HG02885 (cell line): ENCODE data around the gene ACTRT2.

Experiments used
- ATAC-seq: cut with Tn5 transposase; IDR thresholded peaks from one replicate; pipeline ENCODE4 v1.9.1; 2021; ENCODE audit warnings: mild to moderate bottlenecking; ENCODE audit not compliant: unreplicated experiment, poor library complexity

Gene ACTRT2

GRCh38 chr1:3064901-3065300, 43.6 kb downstream of the ACTRT2 start:
- ATAC-seq, result no peak

- ATAC-seq, result no peak
These were observed 44.1 kb downstream of the ACTRT2 start for GRCh38 chr1:3065396-3065795.

GRCh38 chr1:3065797-3066196, 44.5 kb downstream of the ACTRT2 start:
- no peak for ATAC-seq

DNA sequence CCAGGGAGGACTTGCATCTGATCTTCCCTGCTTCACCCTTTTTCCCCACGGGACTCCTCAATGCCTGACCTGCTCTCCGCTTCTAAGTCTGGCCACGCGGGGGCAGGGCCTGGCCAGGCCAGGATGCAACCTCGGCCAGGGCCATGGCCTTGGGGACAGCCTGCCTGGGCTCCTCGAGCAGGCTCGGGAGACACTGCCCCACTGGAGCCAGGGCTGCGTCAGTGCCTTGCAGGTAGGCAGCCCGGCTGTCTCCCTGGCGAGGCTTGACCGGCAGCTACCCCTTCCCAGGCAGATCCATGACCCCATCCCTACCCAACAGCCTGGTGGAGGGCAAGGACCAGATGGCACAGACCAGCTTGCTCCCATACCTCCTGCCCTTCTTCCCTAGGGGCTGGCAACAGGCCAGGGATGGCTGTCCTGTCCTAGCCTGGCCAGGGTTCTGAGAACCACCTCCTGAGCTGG, 45.0 kb downstream of the ACTRT2 start:
- no peak for ATAC-seq

DNA sequence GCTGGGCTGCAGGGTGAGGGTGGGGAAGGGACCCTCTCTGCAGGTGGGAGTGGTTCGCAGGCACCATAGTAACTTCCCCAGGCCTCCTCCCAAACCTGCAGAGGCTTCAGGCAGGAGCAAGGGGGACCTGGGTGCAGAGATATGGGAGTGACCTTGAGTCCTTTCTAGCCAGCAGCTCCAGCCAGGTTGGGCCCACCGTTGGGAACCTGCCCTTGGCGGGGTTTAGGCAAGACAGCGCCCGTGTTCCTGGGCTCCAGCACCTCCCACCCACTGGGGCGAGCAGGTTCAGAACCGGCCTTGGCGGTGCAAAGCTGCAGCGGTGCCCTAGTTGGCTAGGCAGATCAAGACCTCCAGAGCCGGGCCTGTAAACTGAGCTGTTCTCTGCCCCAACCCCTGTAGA, 45.6 kb downstream of the ACTRT2 start:
- no peak for ATAC-seq

- ATAC-seq, result no peak
These were observed 46.0 kb downstream of the ACTRT2 start for GRCh38 chr1:3067301-3067670.

DNA sequence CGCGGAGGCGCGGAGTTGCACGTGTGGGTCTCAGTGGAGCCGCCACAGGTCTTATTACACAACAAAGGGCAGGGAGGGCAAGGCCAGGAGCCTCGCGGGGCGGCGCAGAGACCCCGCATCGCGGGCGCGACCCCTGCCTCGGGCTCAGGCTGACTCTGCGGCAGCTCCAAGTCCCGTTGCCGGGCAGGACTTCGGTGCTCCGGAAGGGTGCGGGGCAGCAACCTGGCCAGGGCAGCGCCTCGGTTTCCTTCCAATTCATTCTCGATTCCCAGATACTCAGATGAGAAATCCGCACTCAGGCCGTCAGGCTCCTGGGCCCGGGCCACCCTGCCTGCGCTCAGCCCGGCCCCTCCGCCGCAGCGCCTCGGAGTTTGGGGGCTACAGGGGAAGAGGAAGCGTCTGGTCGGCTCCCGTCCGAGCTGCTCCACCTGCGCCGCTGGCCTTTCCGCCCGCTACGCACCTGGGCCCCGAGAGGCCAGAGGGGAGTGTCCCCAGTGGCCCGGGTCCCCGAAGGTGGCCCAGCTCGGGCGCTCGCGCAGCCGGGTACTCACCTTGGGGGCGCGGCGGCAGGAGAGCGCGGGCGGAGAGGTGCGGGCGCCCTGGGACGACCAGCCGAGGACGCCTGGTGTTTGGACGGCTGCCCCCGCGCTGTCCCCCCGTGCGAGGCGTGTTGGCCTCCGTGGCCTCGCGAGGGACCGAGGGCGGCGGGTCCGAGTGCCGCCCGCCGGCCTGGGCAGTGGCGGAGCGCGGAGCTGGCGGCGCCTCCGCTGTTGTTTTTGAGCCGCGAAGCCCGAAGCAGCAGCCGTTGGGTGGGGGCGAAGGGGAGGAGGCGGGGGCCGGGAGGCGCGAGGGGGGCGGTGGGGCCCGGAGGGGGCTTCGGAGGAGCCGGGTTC, 46.6 kb downstream of the ACTRT2 start:
- ATAC-seq, result no peak

DNA sequence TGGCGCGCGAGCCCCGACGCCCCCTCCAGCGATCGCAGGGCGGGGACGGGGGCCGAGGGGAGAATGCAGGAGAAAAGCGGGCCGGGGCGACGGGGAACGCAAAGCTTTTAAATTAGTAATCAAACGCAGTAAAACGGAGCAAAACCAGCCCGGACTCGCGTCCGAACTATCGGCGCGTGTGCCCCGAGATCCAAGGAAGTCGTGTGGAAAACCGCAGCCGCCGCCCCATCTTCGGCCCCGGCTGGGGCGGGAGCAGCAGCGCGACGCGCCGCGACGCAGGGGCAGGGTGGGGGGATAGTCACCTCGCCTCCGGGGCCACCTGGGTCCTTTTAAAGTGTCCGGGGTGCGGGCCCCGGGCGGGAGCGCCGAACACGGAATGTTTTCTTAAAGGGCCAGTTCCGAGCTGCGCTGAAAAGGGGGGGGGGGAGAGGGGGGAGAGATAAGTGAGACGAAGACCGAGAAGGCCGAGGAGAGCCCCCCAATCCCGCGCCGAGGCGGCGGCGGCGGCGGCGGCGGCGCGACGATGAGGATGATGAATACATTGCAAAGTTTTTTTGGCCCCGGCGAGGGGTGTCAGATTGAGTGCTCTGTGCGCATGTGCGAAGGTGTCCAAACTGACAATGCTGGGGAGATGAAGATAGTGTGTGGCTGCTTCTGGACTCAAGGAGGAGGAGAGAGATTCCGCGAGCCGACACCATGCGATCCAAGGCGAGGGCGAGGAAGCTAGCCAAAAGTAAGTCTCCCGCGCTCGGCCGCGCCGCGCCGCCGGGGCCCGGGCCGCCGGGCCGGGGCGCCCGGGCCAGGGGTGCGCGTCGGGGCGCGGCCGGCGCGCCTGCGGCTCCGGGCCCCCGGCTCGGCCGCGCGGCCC, 47.5 kb downstream of the ACTRT2 start, which contains the start of gene PRDM16:
PRDM16 (plus strand) TSS at position 640 of the 868 bp plus-strand sequence; CDS start at position 697, 57 bp downstream.
- no peak for ATAC-seq

DNA sequence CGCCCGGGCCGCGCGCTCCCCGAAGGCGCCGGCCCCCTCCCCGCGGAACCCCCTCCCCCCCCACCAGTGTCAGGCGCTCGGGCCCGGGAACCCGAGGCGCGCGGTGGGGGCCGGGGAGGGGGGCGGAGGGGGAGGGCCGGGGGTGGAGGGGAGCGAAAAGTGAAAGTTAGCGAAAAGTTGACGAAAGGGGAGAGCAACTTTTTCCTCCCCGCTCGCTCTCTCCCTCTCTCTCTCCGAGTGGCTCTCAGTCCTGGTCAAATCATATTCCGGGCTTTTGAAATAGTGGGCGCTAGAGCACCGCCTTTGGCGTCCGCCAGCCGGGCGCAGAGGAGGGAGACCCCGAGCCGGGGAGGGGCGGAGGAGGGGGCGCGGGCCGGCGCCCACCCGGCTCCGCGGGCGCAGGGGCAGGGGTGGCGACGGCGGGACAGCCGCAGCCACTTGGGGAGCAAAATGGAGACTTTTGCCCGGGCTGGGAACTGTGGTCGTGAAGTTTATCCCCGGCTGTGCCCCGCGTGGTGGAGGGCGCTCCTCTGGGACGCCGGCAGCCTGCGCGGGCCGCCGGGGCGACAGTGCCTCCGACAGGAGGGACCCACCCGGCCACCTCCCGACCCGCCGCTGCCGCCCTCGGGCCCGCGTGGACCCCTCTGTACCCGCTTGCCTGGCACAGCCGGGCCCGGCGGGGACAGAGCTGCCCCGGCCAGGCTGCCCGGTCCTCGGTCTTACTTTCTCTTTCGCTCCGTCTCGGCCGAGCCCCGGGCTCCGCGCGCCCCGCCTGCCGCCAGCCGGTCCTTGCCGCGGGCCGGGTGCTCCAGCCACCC, 48.4 kb downstream of the ACTRT2 start:
- ATAC-seq, result no peak

GRCh38 chr1:3070309-3070643, 49.0 kb downstream of the ACTRT2 start:
- ATAC-seq, result no peak

GRCh38 chr1:3070644-3071564, 49.6 kb downstream of the ACTRT2 start:
- no peak for ATAC-seq

- no peak for ATAC-seq
These were observed 50.5 kb downstream of the ACTRT2 start for GRCh38 chr1:3071565-3072390.
